Erythroblast (primary cell): ENCODE results near the gene ZNF550.

Source experiments
- GATA1 ChIP-seq: IDR thresholded peaks from 2 replicates; pipeline ENCODE4 v1.6.1; 2011; ENCODE audit warnings: low read depth, mild to moderate bottlenecking, control low read depth, low read length, moderate library complexity
- POLR2A ChIP-seq: IDR thresholded peaks from 2 replicates; pipeline ENCODE4 v1.6.1; 2011; ENCODE audit warnings: mild to moderate bottlenecking, low read length

GRCh38 chr19:57557659-57558058 is 2.0 kb downstream of the ZNF550 start:
- TF ChIP-seq POLR2A, result no peak
- TF ChIP-seq GATA1, result no peak
